ENCODE results near the gene COIL.

DNA sequence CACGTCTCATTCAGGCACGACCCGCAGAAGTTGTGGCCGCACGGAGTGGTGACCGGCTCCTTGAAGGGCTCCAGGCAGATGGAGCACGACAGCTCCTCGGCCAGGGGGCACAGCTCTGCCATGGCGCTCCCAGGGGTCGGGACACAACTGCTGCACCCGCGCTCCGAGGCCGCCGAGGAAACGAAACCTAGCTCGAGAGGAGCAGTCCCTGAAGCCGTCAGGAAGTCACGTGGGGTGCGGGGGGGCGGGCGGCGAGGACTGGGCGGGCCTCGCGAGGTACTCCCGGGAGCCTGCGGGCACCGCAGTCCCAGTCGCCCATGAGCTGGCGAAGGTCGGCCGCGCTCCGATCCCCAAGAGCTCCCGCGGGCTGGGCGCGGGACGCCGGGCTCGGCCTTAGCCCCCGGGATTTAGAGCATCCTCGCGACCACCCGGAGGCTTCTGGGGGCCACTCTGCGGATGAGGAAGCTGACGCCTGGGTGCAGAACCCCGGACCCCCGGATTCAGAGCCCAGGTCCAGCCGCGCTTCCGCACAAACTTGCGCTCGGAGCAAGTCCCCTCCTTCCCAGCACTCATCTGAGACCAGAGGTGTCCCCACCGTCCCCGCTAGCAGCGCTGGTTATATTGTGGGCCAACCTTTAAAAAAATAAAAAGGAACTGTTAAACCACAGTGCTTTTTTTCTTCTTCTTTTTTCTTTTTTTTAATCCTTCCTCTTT is 46.8 kb downstream of the COIL start, which contains the start of gene TRIM25:
- TF ChIP-seq CTCF (conservative IDR thresholded peaks at IDR 0.05 in 1 of 2, IDR thresholded peaks at IDR 0.05 in 1 of 2; ENCODE audit: low read depth in 1 of 2, low read length in 2 of 2): no peak
- no peak for TF ChIP-seq EZH2 (IDR thresholded peaks at IDR 0.05; ENCODE audit: low read length, missing control alignments)
